GM23338 (cell line): ENCODE measurements around the gene WDR45B. TPM values are rescaled to one million over a fixed set of nuclear protein-coding genes. Genes with fewer than 3 reads are reported as not detected.

Experiments
- ATAC-seq: fragments of 200-7000 bp; cut with Tn5 transposase; 3 replicates; pipeline ENCODE4 v1.9.1; 2020
- DNase-seq: peaks from one replicate; pipeline ENCODE4 v3.0.0-alpha.2; 2015; ENCODE audit warnings: low spot score
- H2AFZ ChIP-seq: fragments of 200-600 bp; sonication (generic); 2 replicates; pipeline ENCODE4 v1.8.0; 2016; ENCODE audit warnings: antibody characterized with exemption, mild to moderate bottlenecking, moderate library complexity
- H3F3A ChIP-seq: fragments of 200-600 bp; sonication (generic); replicated peaks from 2 replicates; pipeline ENCODE4 v1.8.0; 2017; ENCODE audit warnings: antibody characterized with exemption, mixed run types, low read depth
- H3K27ac ChIP-seq: fragments of 200-600 bp; sonication (generic); 2 replicates; pipeline ENCODE4 v1.6.1; 2016; ENCODE audit warnings: low read depth
- H3K27me3 ChIP-seq: fragments of 200-600 bp; sonication (generic); 2 replicates; pipeline ENCODE4 v1.8.0; 2016; ENCODE audit warnings: mild to moderate bottlenecking, mixed run types, moderate library complexity; ENCODE audit not compliant: insufficient read depth
- H3K36me3 ChIP-seq: fragments of 200-600 bp; sonication (generic); 2 replicates; pipeline ENCODE4 v1.8.0; 2016; ENCODE audit warnings: mild to moderate bottlenecking; ENCODE audit not compliant: insufficient read depth
- H3K4me1 ChIP-seq: fragments of 200-600 bp; sonication (generic); 2 replicates; pipeline ENCODE4 v1.8.0; 2016; ENCODE audit warnings: mild to moderate bottlenecking, moderate library complexity; ENCODE audit not compliant: insufficient read depth
- H3K4me2 ChIP-seq: fragments of 200-600 bp; sonication (generic); 2 replicates; pipeline ENCODE4 v1.7.1; 2017; ENCODE audit warnings: mixed run types
- H3K4me3 ChIP-seq: fragments of 200-600 bp; sonication (generic); 2 replicates; pipeline ENCODE4 v1.6.1; 2016; ENCODE audit warnings: mixed run types
- H3K79me2 ChIP-seq: fragments of 200-600 bp; sonication (generic); replicated peaks from 2 replicates; pipeline ENCODE4 v1.8.0; 2017; ENCODE audit warnings: mild to moderate bottlenecking; ENCODE audit not compliant: insufficient read depth
- H3K9me2 ChIP-seq: fragments of 200-600 bp; sonication (generic); 2 replicates; pipeline ENCODE4 v1.8.0; 2017; ENCODE audit not compliant: insufficient read depth
- H4K20me1 ChIP-seq: fragments of 200-600 bp; sonication (generic); replicated peaks from 2 replicates; pipeline ENCODE4 v1.8.0; 2017; ENCODE audit warnings: mild to moderate bottlenecking; ENCODE audit not compliant: insufficient read depth
- H3K27ac Mint-ChIP-seq: 2 replicates; pipeline ENCODE4 v1.8.0; 2020; ENCODE audit warnings: inconsistent platforms, mild to moderate bottlenecking, moderate library complexity, mixed read lengths
- H3K27me3 Mint-ChIP-seq: 3 replicates; pipeline ENCODE4 v1.8.0; 2022; ENCODE audit warnings: low read depth, mild to moderate bottlenecking, moderate library complexity, mixed read lengths, inconsistent platforms; ENCODE audit not compliant: insufficient read depth, poor library complexity
- H3K36me3 Mint-ChIP-seq: 3 replicates; pipeline ENCODE4 v1.8.0; 2021; ENCODE audit warnings: low read depth, mild to moderate bottlenecking, inconsistent platforms, moderate library complexity, mixed read lengths
- H3K4me1 Mint-ChIP-seq: 3 replicates; pipeline ENCODE4 v1.8.0; 2020; ENCODE audit warnings: mild to moderate bottlenecking, inconsistent platforms, mixed read lengths
- H3K4me3 Mint-ChIP-seq: 3 replicates; pipeline ENCODE4 v1.8.0; 2021; ENCODE audit warnings: moderate library complexity, mild to moderate bottlenecking, inconsistent platforms, mixed read lengths
- H3K9me3 Mint-ChIP-seq: 3 replicates; pipeline ENCODE4 v1.8.0; 2020; ENCODE audit warnings: moderate library complexity, mild to moderate bottlenecking, inconsistent platforms, mixed read lengths
- CREB1 ChIP-seq: fragments of 250-450 bp; sonication (Bioruptor Pico); IDR thresholded peaks from 2 replicates; pipeline ENCODE4 v1.5.0; 2020; ENCODE audit warnings: low read depth, mild to moderate bottlenecking, moderate library complexity
- CTCF ChIP-seq, 2 experiments: fragments of 200-600 bp in 1 of 2; sonication (generic) in 1 of 2; conservative IDR thresholded peaks; 2 replicates each; pipeline versions ENCODE4 v1.5.1 to v1.6.1; 2016 to 2017; ENCODE audit warnings: antibody characterized with exemption in 2 of 2, low read depth in 2 of 2, mild to moderate bottlenecking in 2 of 2, moderate library complexity in 1 of 2
- ETS1 ChIP-seq: IDR thresholded peaks from 2 replicates; pipeline ENCODE4 v1.6.1; 2016; ENCODE audit warnings: antibody characterized with exemption
- EZH2 ChIP-seq: fragments of 200-600 bp; sonication (generic); IDR thresholded peaks from one replicate; pipeline ENCODE4 v1.8.0; 2017; ENCODE audit warnings: antibody characterized with exemption, mild to moderate bottlenecking, low read depth; ENCODE audit not compliant: unreplicated experiment
- EZH2phosphoT487 ChIP-seq: fragments of 200-600 bp; sonication (generic); IDR thresholded peaks from one replicate; pipeline ENCODE4 v1.8.1; 2018; ENCODE audit warnings: antibody characterized with exemption; ENCODE audit not compliant: unreplicated experiment
- JUNB ChIP-seq: IDR thresholded peaks from one replicate; pipeline ENCODE4 v1.6.1; 2016; ENCODE audit warnings: antibody characterized with exemption; ENCODE audit not compliant: unreplicated experiment
- NANOG ChIP-seq: IDR thresholded peaks from 2 replicates; pipeline ENCODE4 v1.6.1; 2016; ENCODE audit warnings: antibody characterized with exemption, borderline replicate concordance
- REST ChIP-seq: IDR thresholded peaks from one replicate; pipeline ENCODE4 v1.6.1; 2018; ENCODE audit warnings: antibody characterized with exemption; ENCODE audit not compliant: unreplicated experiment
- polyA plus RNA-seq: library from polyadenylated mRNA; unstranded; fragments of >200 nt; fragmentation: Nextera tagmentation; extraction: Ambion mirVana; gene quantifications from 2 replicates; pipeline ENCODE4 v1.2.1, GENCODE V29; 2016
- total RNA-seq: library from RNA; depleted of rRNA; stranded (reverse); fragments of >200 nt; shearing (Covaris generic); gene quantifications from 2 replicates; pipeline ENCODE4 v1.2.3, GENCODE V29; 2014

Gene WDR45B
- total and polyA plus RNA-seq, 2 experiments from 2014 or later, result 69.4 to 96.4 TPM

- TF ChIP-seq JUNB (no peak), NANOG (no peak), CTCF (conservative IDR thresholded peaks at IDR 0.05; ENCODE audit: low read depth in 2 of 2) (no peak), EZH2phosphoT487 (no peak), CREB1 (CRISPR knock-in tag) (no peak), ETS1 (no peak), REST (no peak), EZH2 (no peak)
Measured at GRCh38 chr17:82570277-82570676, 78.0 kb downstream of the WDR45B start (continued).

GRCh38 chr17:82569621-82570020 lies 78.6 kb downstream of the WDR45B start:
- Histone ChIP-seq H3K27me3 (no peaks in the 10 kb centered on the region), H3K4me3 (no peak overlapping the region), H3K4me2 (no peak overlapping the region), H3K79me2 (peaks cover 79% of the 10 kb centered on the region), H2AFZ (no peak overlapping the region), H4K20me1 (peaks cover 41% of the 10 kb centered on the region), H3F3A (peaks cover 5% of the 10 kb centered on the region; the same call in 1 of the 2 replicates), H3K27ac (no peak overlapping the region), H3K36me3 (peaks cover 43% of the 10 kb centered on the region), H3K9me2 (no peaks in the 10 kb centered on the region), H3K4me1 (no peaks in the 10 kb centered on the region)
- Mint-ChIP-seq H3K27me3 (peaks cover 2% of the 10 kb centered on the region), H3K4me1 (peaks cover 15% of the 10 kb centered on the region), H3K27ac (no peak overlapping the region), H3K9me3 (no peaks in the 10 kb centered on the region), H3K4me3 (no peak overlapping the region), H3K36me3 (peaks cover 63% of the 10 kb centered on the region)
- DNase-seq, result no peak
- ATAC-seq, result no peak
- TF ChIP-seq ETS1 (no peak), CREB1 (CRISPR knock-in tag) (no peak), REST (no peak)
